ENCODE data around the gene KRTAP3-2. TPM values are rescaled to one million over a fixed set of nuclear protein-coding genes. Genes with fewer than 3 reads are reported as not detected.

KRTAP3-2 gene
- polyA plus RNA-seq, 3 donors: not detected

DNA sequence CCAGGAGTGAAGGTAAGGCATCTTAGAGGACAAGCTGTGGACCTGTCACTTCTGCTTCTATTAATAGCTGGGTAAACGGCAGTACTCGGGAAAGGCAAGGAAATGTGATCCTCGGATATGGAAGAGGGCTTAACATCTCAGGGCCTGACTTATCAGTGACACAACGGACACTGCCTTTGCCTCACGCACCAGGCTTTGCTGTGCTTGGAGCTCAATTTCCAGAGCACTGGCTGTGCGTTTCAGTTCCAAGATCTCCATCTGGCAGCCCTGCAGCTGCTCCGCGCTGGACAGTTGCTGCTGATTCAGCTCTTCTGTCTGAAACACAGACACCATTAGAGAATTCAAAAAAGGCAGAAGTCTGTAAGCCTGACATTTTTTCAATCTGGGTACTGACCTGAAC, 19.1 kb downstream of the KRTAP3-2 start:
- H3K4me3 ChIP-seq (replicated peaks in 1 of 3; ENCODE audit: low read depth in 2 of 3, low read length in 3 of 3): no peak overlapping the region
- no peaks in the 10 kb centered on the region for H3K9me3 ChIP-seq (replicated peaks in 1 of 2; ENCODE audit: control insufficient read depth in 1 of 2, insufficient read depth in 1 of 2, low read length in 2 of 2)
- H3K79me2 ChIP-seq (ENCODE audit: insufficient read depth, low read length): no peaks in the 10 kb centered on the region
- no peaks in the 10 kb centered on the region for H3K36me3 ChIP-seq (replicated peaks in 1 of 2; ENCODE audit: control insufficient read depth in 1 of 2, insufficient read depth in 2 of 2, low read length in 2 of 2)
- H3K27ac ChIP-seq (ENCODE audit: low read depth in 1 of 2, low read length in 2 of 2): no peak overlapping the region
- intact Hi-C loops (cut with micrococcal nuclease): no loop called here
- no peak for TF ChIP-seq CTCF (IDR thresholded peaks at IDR 0.05)
- no peaks in the 10 kb centered on the region for H3K4me1 ChIP-seq (ENCODE audit: control insufficient read depth in 1 of 2, insufficient read depth in 2 of 2, low read length in 2 of 2)
- H3K4me1 Mint-ChIP-seq: no peaks in the 10 kb centered on the region
- no peak for DNase-seq
- H3K9ac ChIP-seq (ENCODE audit: insufficient read depth, low read length, poor library complexity, severe bottlenecking): no peak overlapping the region
- WGBS (ENCODE audit: insufficient coverage): 86% methylated on average over 8 of the region's 8 CpGs
- peaks cover 2 to 4% of the 10 kb centered on the region in 2 donors for H3K27me3 ChIP-seq (ENCODE audit: control insufficient read depth in 2 of 2, insufficient read depth in 2 of 2, low read length in 2 of 2)
- H3K4me2 ChIP-seq (replicated peaks; ENCODE audit: extremely low read depth, low read length, poor library complexity, severe bottlenecking): no peak overlapping the region
- H3K27me3 Mint-ChIP-seq (ENCODE audit: low read depth in 3 of 3): peaks cover 7 to 13% (median 11%) of the 10 kb centered on the region in 3 donors
- H2AFZ ChIP-seq (ENCODE audit: insufficient read depth, low read depth, low read length, poor library complexity, severe bottlenecking): no peak overlapping the region
- no peaks in the 10 kb centered on the region for H3K36me3 Mint-ChIP-seq
- H3K27ac Mint-ChIP-seq: no peak overlapping the region
- H4K20me1 ChIP-seq (ENCODE audit: insufficient read depth, low read length): no peaks in the 10 kb centered on the region
- H3K9me3 Mint-ChIP-seq: no peaks in the 10 kb centered on the region
- no peak overlapping the region for H3K4me3 Mint-ChIP-seq

GRCh38 chr17:40980117-40980516, 19.6 kb downstream of the KRTAP3-2 start:
- no peak for TF ChIP-seq CTCF (IDR thresholded peaks at IDR 0.05)
- peaks cover 6 to 15% (median 13%) of the 10 kb centered on the region in 3 donors for H3K27me3 Mint-ChIP-seq (ENCODE audit: low read depth in 3 of 3)
- no peak overlapping the region for H3K27ac Mint-ChIP-seq
- no peak overlapping the region for H3K4me2 ChIP-seq (replicated peaks; ENCODE audit: extremely low read depth, low read length, poor library complexity, severe bottlenecking)
- DNase-seq: no peak
- H3K9me3 ChIP-seq (replicated peaks in 1 of 2; ENCODE audit: control insufficient read depth in 1 of 2, insufficient read depth in 1 of 2, low read length in 2 of 2): no peaks in the 10 kb centered on the region
- H3K36me3 ChIP-seq (replicated peaks in 1 of 2; ENCODE audit: control insufficient read depth in 1 of 2, insufficient read depth in 2 of 2, low read length in 2 of 2): no peaks in the 10 kb centered on the region
- H2AFZ ChIP-seq (ENCODE audit: insufficient read depth, low read depth, low read length, poor library complexity, severe bottlenecking): no peak overlapping the region
- H3K4me1 Mint-ChIP-seq: no peaks in the 10 kb centered on the region
- 100% methylated on average over 3 of the region's 3 CpGs for WGBS (ENCODE audit: insufficient coverage)
- H3K9ac ChIP-seq (ENCODE audit: insufficient read depth, low read length, poor library complexity, severe bottlenecking): no peak overlapping the region
- H3K79me2 ChIP-seq (ENCODE audit: insufficient read depth, low read length): no peaks in the 10 kb centered on the region
- H4K20me1 ChIP-seq (ENCODE audit: insufficient read depth, low read length): no peaks in the 10 kb centered on the region
- no peaks in the 10 kb centered on the region for H3K36me3 Mint-ChIP-seq
- H3K9me3 Mint-ChIP-seq: no peaks in the 10 kb centered on the region
- no peak overlapping the region for H3K27ac ChIP-seq (ENCODE audit: low read depth in 1 of 2, low read length in 2 of 2)
- H3K27me3 ChIP-seq (ENCODE audit: control insufficient read depth in 2 of 2, insufficient read depth in 2 of 2, low read length in 2 of 2): peaks cover 0 to 4% of the 10 kb centered on the region in 2 donors
- intact Hi-C loops (cut with micrococcal nuclease): no loop called here
- no peak overlapping the region for H3K4me3 ChIP-seq (replicated peaks in 1 of 3; ENCODE audit: low read depth in 2 of 3, low read length in 3 of 3)
- no peak overlapping the region for H3K4me3 Mint-ChIP-seq
- H3K4me1 ChIP-seq (ENCODE audit: control insufficient read depth in 1 of 2, insufficient read depth in 2 of 2, low read length in 2 of 2): no peaks in the 10 kb centered on the region
